Heart left ventricle (tissue), 16 donors: ENCODE data around the gene RUSF1. TPM values are rescaled to one million over a fixed set of nuclear protein-coding genes. Genes with fewer than 3 reads are reported as not detected.
A peak's percentile ranks its signal among the peaks of the same experiment; 100 is the strongest.

ENCODE experiments used
- ATAC-seq, 4 donors: fragments of 200-7000 bp; cut with Tn5 transposase; one replicate each; pipeline ENCODE4 v1.9.1; 2020 to 2022; ENCODE audit warnings: moderate library complexity in 4 of 4, mild to moderate bottlenecking in 3 of 4, moderate number of reproducible peaks in 1 of 4
- DNase-seq, 5 donors: peaks; one replicate each; pipeline ENCODE4 v3.0.0-alpha.2; 2020
- H3K27ac ChIP-seq, 12 donors: fragments of 200-600 bp; sonication (generic) in 4 of 12; one replicate each; pipeline versions ENCODE4 v1.5.0 to v1.8.0; 2016 to 2022; ENCODE audit warnings: mild to moderate bottlenecking in 2 of 12
- H3K27me3 ChIP-seq, 9 donors: fragments of 200-600 bp; sonication (generic) in 2 of 9; one replicate each; pipeline versions ENCODE4 v1.5.1 to v1.8.0; 2016 to 2022; ENCODE audit warnings: mild to moderate bottlenecking in 3 of 9
- H3K36me3 ChIP-seq, 9 donors: fragments of 200-600 bp; sonication (generic) in 2 of 9; one replicate each; pipeline versions ENCODE4 v1.5.0 to v1.8.0; 2018 to 2022; ENCODE audit warnings: mild to moderate bottlenecking in 2 of 9
- H3K4me1 ChIP-seq, 12 donors: fragments of 200-600 bp; sonication (generic) in 4 of 12; one replicate each; pipeline versions ENCODE4 v1.5.0 to v1.8.0; 2016 to 2022; ENCODE audit warnings: mild to moderate bottlenecking in 3 of 12
- H3K4me3 ChIP-seq, 12 donors: fragments of 200-600 bp; sonication (generic) in 4 of 12; one replicate each; pipeline versions ENCODE4 v1.5.0 to v1.8.0; 2017 to 2022; ENCODE audit warnings: mild to moderate bottlenecking in 9 of 12, moderate library complexity in 4 of 12
- H3K9me3 ChIP-seq, 12 donors: fragments of 200-600 bp; sonication (generic) in 4 of 12; one replicate each; pipeline versions ENCODE4 v1.5.0 to v1.8.0; 2016 to 2022; ENCODE audit warnings: mild to moderate bottlenecking in 1 of 12
- CTCF ChIP-seq, 12 donors: fragments of 200-600 bp; sonication (generic) in 4 of 12; IDR thresholded peaks; one replicate each; pipeline versions ENCODE4 v1.5.0 to v1.8.0; 2018 to 2022; ENCODE audit warnings: antibody characterized with exemption in 12 of 12, mild to moderate bottlenecking in 5 of 12
- POLR2A ChIP-seq, 2 donors: fragments of 450-650 bp; IDR thresholded peaks; one replicate each; pipeline ENCODE4 v1.6.1; 2017; ENCODE audit warnings: antibody characterized with exemption in 2 of 2, mild to moderate bottlenecking in 2 of 2, moderate library complexity in 2 of 2
- WGBS, 4 donors: extraction: QIAGEN DNeasy Blood & Tissue Kit in 2 of 4; methylation state at CpG; one replicate each; pipeline versions ENCODE4 v1.1.5 to v1.1.7; 2013 to 2018; 5-methylcytosine and 5-hydroxymethylcytosine counted together
- intact Hi-C, 10 donors: fragments of 100-400 bp; cut with DNase I; formaldehyde crosslinking; loops; one replicate each; pipeline versions ENCODE4 v1.11.1 to v1.14.2; 2022
- polyA plus RNA-seq, 2 donors: library from polyadenylated mRNA; stranded (reverse); fragments of 200-250 nt; gene quantifications; one replicate each; pipeline ENCODE4 v1.2.3, GENCODE V29; 2013
- total RNA-seq, 9 donors: library from RNA; depleted of rRNA in 2 of 9; stranded (reverse); fragments of >200 nt in 2 of 9; fragmentation: NEBNext Ultra II Directional in 3 of 9; extraction: Animal tissue kit (Norgen Biotek cat#: 25700) in 3 of 9; gene quantifications; one replicate each; pipeline versions ENCODE4 v1.1.0 to v1.2.4, GENCODE V29; 2016 to 2023
- donor health status: ischemic (EF 13 %, LVEDD 7.1; RV severe dilation, severe dysfunction).
- donor health status: healthy with polysubstance abuse.
- donor health status: DM: no; HTN: yes; CAD: no.
- donor health status: DM: no; HTN: no; CAD: no.
- donor health status: ischemic (EF 25% LVEDD 6.9; RV normal size, moderate dysfunction).
- donor health status: ischemic (EF 25% LVEDD 5.7; RV mildly dilated, moderate dysfunction).
- donor health status: healthy.
- donor health status: DM: yes; HTN: yes; CAD: no.
- donor health status: ischemic (EF 35%, LVEDD 5.7; RV mildly dilated, moderate dysfunction).
- donor health status: nonischemic (EF 11% LVEDD 7.7; RV severe dilation, severe dysfunction).
- donor health status: DM: yes; HTN: yes; CAD: no.
- donor health status: PGD.
- donor health status: ischemic (EF 29% LVEDD 5.4; RV normal size, mild dysfunction).
- donor health status: nonischemic (EF 23%, LVEDD 6.1; RV moderate dilation, normal function).

Gene RUSF1
- total and polyA plus RNA-seq, 11 donors = 17.8 to 32.5 (median 22.4) TPM

DNA sequence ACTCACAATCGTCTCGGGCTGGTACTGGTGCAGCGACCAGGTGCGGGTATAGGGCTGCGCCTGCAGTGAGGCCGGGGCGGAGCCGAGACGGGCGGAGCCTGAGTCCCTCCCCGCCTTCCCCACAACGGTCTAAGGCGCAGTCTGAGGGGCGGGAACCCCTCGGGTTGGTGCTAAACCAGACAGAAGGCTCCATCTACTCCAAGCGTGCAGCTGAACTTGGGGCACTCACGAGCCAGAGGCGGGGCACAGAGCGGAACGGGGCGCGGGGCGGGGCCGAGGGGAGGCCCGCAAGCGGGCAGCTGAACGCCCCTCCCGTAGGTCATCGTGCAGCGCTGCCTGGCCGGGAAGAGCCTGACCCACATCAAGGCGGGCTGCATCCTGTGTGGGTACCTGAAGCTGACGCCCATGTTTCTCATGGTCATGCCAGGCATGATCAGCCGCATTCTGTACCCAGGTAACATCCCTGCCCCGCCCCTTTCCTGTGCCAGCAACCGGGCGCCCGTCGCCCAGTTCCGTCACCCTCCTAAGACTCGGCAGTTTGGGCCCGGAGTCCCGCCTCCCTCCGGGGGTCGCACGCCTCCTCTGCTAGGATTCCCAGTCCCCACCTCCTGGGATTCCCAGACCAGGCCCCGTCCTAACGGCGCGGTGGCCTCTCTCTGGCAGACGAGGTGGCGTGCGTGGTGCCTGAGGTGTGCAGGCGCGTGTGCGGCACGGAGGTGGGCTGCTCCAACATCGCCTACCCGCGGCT is 20.3 kb downstream of the RUSF1 start:
- no peak for TF ChIP-seq CTCF (IDR thresholded peaks at IDR 0.05)
- TF ChIP-seq POLR2A (IDR thresholded peaks at IDR 0.05) = no peak
- DNase-seq = peak in 1 of 5 donors; percentile 72
- H3K27ac ChIP-seq = no peak overlapping the region
- peak; percentile 42 to 65 (median 63) for ATAC-seq
- H3K36me3 ChIP-seq = peaks cover 0 to 32% (median 24%) of the 10 kb centered on the region in 9 donors
- intact Hi-C loops = loop anchor here in 1 of 10 donors (10.0 kb wide), 1 partner anchor 217 kb away; no protein-coding TSS in a partner anchor
- peak overlapping the region; percentile 27 to 68 (median 58) for H3K4me3 ChIP-seq
- H3K9me3 ChIP-seq = no peaks in the 10 kb centered on the region
- 0 to 1% (median 1%) methylated on average over 10 to 60 of the region's 60 CpGs for WGBS, 4 donors
- peaks cover 8 to 22% (median 17%) of the 10 kb centered on the region in 12 donors for H3K4me1 ChIP-seq
- peaks cover 0 to 23% (median 7%) of the 10 kb centered on the region in 9 donors for H3K27me3 ChIP-seq

- Histone ChIP-seq H3K4me1 (peaks cover 8 to 22% (median 17%) of the 10 kb centered on the region in 12 donors), H3K4me3 (peak overlapping the region; percentile 27 to 68 (median 58)), H3K27ac (no peak overlapping the region), H3K27me3 (peaks cover 0 to 23% (median 7%) of the 10 kb centered on the region in 9 donors), H3K36me3 (peaks cover 0 to 25% (median 17%) of the 10 kb centered on the region in 9 donors), H3K9me3 (no peaks in the 10 kb centered on the region)
- intact Hi-C loops = loop anchor here in 1 of 10 donors (10.0 kb wide), 1 partner anchor 218 kb away; no protein-coding TSS in a partner anchor
- TF ChIP-seq CTCF (IDR thresholded peaks at IDR 0.05) (no peak), POLR2A (IDR thresholded peaks at IDR 0.05) (no peak)
- ATAC-seq (peak in 1 of 4 donors; percentile 2), DNase-seq (no peak)
- 9 to 42% (median 22%) methylated on average over 7 to 48 of the region's 48 CpGs for WGBS, 4 donors
These were observed 21.0 kb downstream of the RUSF1 start for GRCh38 chr16:31487071-31487719.

DNA sequence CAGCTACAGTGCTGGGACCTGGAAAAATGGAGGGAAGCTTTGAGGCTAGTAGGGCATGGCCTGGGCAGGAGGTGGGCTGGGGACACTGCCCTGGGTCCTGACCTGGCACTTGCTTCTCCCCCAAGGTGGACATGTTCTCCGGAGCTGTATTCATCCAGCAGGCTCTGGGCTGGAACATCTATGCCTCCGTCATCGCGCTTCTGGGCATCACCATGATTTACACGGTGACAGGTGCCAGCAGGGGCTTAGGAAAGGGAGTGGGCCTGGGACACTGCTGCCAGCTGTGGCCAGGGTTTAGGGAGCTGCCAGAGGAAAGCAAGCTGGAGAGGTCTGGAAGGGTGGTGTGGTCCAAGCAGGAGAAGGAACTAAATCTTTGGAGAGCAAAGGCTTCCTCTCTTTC is 22.1 kb downstream of the RUSF1 start:
- no peak for TF ChIP-seq CTCF (IDR thresholded peaks at IDR 0.05)
- TF ChIP-seq POLR2A (IDR thresholded peaks at IDR 0.05) = no peak

DNA sequence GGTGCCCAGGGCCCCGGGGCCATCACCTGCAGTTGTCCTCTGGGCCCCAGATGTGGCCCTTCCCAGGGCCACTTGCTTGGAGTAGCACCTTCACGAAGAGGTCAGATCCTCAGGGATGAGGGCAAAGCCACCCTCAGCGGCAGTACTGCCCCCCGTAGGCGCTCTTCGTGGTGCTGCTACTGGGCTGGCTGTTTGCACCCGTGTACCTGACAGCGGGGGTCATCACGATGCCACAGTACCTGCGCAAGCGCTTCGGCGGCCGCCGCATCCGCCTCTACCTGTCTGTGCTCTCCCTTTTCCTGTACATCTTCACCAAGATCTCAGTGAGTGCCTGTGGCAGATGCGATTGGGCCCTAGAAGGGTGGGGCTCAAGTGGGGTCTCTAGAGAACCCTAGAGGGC is 22.6 kb downstream of the RUSF1 start:
- Histone ChIP-seq H3K4me3 (no peak overlapping the region), H3K4me1 (peaks cover 8 to 29% (median 21%) of the 10 kb centered on the region in 12 donors), H3K27ac (no peak overlapping the region), H3K27me3 (peaks cover 0 to 23% (median 7%) of the 10 kb centered on the region in 9 donors), H3K36me3 (peaks cover 0 to 10% (median 5%) of the 10 kb centered on the region in 9 donors), H3K9me3 (no peaks in the 10 kb centered on the region)
- TF ChIP-seq CTCF (IDR thresholded peaks at IDR 0.05) (no peak), POLR2A (IDR thresholded peaks at IDR 0.05) (no peak)
- no peak for DNase-seq
- no peak for ATAC-seq
- intact Hi-C loops = loop anchor here in 2 of 10 donors (1.0 to 10.0 kb wide), 2 partner anchors 12 to 219 kb away; no protein-coding TSS in a partner anchor
- WGBS, 4 donors = 92 to 96% (median 93%) methylated on average over 17 of the region's 17 CpGs

More for the DNA sequence above, 22.1 kb downstream of the RUSF1 start:
- 88 to 98% (median 97%) methylated on average over 1 to 5 of the region's 5 CpGs for WGBS, 4 donors
- H3K36me3 ChIP-seq = peaks cover 0 to 13% (median 10%) of the 10 kb centered on the region in 9 donors
- no peaks in the 10 kb centered on the region for H3K9me3 ChIP-seq
- peaks cover 0 to 23% (median 7%) of the 10 kb centered on the region in 9 donors for H3K27me3 ChIP-seq
- H3K4me3 ChIP-seq = no peak overlapping the region
- ATAC-seq = no peak
- intact Hi-C loops = loop anchor here in 1 of 10 donors (10.0 kb wide), 1 partner anchor 219 kb away; no protein-coding TSS in a partner anchor
- no peak for DNase-seq
- H3K4me1 ChIP-seq = peaks cover 8 to 24% (median 17%) of the 10 kb centered on the region in 12 donors
- H3K27ac ChIP-seq = no peak overlapping the region
